Brain pericyte (primary cell): ENCODE results near the gene THYN1.
"Not testable (repeated sequence)": the region's sequence is repeated elsewhere in the genome, so short reads cannot be mapped to it uniquely, and the experiment has no call there.

Experiments
- DNase-seq: peaks from one replicate; pipeline ENCODE4 v3.0.0-alpha.2; 2012; ENCODE audit warnings: low read depth, low spot score

THYN1 gene

GRCh38 chr11:134275188-134275533 lies 22.0 kb upstream of the THYN1 start:
- no peak for DNase-seq

- no peak for DNase-seq
Observed at GRCh38 chr11:134273317-134273712, 20.2 kb upstream of the THYN1 start.

DNA sequence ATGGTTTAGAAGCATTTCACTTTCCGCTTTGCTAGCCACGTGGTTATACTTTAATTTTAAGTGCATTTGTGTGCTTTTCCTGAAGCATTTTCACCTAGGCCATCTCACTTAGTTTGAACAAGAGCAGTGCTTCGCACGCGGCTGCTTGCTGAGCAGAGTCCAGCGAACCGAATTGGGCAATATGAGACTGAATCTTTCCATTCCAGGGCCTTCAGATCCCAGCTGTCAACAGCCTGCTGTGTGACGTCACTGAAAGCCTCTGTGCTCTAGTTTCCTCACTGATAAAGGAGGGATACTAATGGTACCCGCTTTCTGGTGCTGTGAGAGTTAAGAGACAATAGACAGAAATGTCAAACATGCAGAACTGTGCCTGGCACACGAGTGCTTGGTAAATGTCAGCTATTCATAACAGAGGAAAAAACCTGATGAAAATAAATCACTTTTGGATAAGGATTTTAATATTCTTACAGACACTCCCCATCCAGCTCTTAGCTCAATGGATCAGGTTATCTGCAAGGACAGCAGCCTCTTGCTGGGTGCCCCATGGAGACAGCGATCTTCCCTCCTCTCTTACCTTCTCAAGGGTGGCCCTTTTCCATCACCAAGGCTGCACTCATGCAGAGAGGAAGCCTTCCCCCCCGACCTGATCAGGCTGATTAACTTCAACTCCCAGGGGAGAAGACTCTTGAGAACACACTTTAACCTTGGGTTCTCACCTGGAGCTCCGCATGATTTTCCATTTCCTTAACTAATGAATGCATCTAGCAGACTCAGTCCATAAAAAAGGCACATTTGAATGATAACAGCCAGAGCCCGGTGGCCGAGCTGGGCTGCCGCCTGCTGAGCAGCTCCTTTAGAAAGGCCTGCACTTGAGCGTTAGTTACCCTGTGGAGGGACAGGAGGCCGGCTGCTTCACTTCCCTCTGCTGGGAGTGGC lies 19.5 kb upstream of the THYN1 start:
- no peak for DNase-seq

- DNase-seq: no peak
Observed at GRCh38 chr11:134271978-134272377, 18.8 kb upstream of the THYN1 start.

DNA sequence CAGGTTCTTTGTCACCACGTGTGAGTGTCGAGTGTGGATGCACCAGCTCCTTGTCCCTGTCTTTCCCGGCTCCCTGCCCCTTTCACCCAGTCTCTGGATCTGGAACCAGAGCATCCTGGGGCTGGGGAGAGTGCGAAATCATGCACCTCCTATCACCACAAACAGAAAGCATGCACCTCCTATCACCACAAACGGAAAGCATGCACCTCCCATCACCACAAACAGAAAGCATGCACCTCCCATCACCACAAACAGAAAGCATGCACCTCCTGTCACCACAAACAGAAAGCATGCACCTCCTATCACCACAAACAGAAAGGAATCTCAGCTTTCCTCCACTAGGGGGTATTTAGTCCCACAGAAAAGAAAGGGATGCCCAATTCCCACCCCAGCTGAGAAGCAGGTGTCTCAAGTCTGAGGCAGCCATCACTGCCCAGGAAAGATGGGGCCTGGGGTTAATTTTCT lies 17.1 kb upstream of the THYN1 start:
- no peak for DNase-seq

DNA sequence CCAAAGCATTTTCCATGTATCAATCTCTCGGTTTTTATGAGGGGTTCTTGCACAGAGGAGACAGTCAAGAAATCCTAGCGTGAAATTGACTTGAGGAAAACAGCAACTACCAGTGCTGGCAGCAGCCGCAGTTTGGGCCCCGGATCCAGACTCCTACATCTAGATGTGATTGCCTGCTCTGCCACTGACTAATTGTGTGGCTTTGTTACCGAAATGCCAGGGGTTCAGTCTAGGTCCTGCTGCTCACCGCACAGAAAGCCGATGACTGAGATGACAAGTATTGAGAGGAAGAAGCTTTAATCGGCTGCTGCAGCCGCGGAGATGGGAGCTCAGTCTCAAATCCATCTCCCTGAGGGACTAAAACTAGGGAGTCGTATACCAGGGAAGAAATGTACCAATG lies 14.8 kb upstream of the THYN1 start:
- no peak for DNase-seq

GRCh38 chr11:134267461-134267860 lies 14.3 kb upstream of the THYN1 start:
- no peak for DNase-seq

- no peak for DNase-seq
Observed at GRCh38 chr11:134266841-134267251, 13.7 kb upstream of the THYN1 start.

GRCh38 chr11:134266440-134266839 lies 13.3 kb upstream of the THYN1 start:
- no peak for DNase-seq

DNA sequence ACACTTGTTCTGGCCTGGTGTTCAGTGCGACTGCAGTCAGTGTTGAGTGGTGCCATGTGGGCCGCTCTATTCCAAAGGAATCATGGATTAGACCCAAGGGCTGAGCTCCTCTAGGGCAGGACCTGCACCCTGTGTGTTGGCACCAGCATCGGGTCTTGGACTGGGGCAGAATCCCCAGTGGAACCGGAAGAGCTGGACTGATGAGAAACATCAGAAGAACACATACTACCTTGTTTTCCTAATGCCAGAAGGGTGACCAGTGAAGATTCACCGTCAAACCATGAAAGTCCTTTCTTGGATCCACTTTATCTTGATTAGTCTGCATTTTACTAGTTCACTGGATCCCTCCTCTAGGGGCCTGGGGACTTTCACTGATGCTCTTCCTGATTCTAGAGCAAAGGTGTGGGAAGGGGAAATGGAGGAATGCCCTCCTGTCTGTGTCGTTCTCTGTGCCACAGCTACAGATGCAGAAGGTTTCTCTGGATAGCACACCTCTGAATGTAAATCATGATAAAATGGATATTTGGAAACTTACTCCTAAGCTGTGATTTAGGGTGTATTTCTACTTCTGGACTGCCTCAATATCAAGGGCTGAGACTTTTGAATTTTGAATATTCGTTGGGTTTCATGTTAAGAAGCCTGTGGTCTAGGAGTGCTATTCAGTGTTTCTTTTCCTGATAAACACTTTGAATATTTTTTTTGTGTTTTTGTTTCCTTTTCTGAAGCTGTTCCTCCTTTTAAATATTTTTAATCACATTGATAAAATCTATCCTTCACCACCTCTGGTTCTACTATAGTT lies 12.0 kb upstream of the THYN1 start:
- no peak for DNase-seq

- DNase-seq: no peak
Observed at GRCh38 chr11:134261626-134262488, 8.7 kb upstream of the THYN1 start.

- no peak for DNase-seq
Observed at GRCh38 chr11:134260983-134261382, 7.8 kb upstream of the THYN1 start.

- no peak for DNase-seq
Observed at GRCh38 chr11:134260503-134260902, 7.4 kb upstream of the THYN1 start.

- no peak for DNase-seq
Observed at GRCh38 chr11:134258577-134258976, 5.4 kb upstream of the THYN1 start.

GRCh38 chr11:134257101-134257500 lies 3.9 kb upstream of the THYN1 start:
- no peak for DNase-seq

DNA sequence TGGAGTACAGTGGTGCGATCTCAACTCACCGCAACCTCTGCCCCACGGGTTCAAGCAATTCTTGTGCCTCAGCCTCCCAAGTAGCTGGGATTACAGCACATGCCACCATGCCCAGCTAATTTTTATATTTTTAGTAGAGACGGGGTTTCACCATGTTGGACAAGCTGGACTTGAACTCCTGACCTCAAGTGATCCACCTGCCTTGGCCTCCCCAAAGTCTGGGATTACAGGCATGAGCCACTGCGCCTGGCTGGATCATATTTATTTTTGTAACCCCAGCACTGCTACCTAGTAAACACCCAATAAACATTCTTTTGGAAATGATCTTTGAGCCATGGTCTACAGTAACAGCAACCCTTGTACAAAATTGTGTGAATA lies 2.0 kb upstream of the THYN1 start:
- DNase-seq: not testable (repeated sequence)

DNA sequence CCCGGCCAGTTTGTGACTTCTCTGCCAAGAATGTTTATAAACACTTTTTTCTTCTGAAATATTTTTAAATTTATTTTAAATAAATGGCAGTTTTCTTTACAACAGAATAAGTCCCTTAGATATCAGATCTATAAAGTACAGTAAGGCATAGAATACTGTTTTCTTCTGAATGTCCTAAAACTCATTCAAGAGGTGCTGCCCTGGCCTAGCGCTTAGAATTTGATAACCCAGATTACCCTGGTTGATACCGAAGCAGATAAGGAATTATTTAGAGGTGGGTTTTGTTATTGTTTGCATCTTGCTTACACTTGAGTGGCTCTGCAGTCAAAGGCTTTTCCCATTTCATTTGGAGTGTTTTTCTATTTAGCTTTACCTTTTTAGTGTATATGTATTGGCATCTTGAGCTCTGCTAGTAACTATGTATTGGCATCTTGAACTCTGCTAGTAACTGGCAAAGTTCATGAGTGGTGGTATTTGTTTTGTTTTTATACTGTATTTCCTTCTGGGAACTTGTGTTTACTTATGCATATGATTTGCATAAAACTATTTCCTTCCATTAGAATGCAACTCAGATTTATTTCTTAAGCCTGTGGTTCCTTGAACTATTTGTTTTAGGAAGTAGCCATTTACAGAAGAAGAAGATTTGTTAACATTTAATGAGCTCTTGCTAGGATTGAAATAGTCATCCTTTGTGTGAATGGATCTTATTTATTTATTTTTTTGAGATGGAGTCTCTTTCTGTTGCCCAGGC lies 1.5 kb upstream of the THYN1 start:
- DNase-seq: no peak

GRCh38 chr11:134252346-134253187 lies 585 bp downstream of the THYN1 start:
- no peak for DNase-seq

- DNase-seq: no peak
Observed at GRCh38 chr11:134250675-134251074, 2.5 kb downstream of the THYN1 start.

DNA sequence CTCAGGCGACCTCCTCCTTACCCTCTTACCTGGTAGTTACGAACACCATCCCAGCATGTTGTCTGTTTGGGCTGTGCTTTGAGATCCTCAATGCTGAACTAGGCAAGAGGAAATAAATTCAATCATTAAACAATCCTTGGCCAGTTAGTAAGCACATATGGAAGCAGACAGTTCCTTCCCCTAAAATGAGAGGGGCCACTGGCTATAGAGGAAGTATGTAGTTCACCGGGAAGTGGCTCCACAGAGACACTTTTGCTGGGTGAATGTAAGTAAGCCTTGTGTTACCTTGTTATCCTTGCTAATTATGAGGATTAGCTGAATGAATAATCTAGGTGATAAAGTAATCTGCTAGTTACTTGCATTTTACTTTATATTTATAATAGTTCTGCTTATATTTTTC lies 2.9 kb downstream of the THYN1 start:
- DNase-seq: no peak
